GM12872 (cell line): ENCODE results near the gene GCH1.

ENCODE experiments used
- TF ChIP-seq, protein P1 (sequence below): IDR thresholded peaks from 3 replicates; pipeline ENCODE4 v1.5.1; 2011; ENCODE audit warnings: low read depth, mild to moderate bottlenecking, low read length, moderate library complexity; ENCODE audit not compliant: insufficient read depth

The GCH1 gene

DNA sequence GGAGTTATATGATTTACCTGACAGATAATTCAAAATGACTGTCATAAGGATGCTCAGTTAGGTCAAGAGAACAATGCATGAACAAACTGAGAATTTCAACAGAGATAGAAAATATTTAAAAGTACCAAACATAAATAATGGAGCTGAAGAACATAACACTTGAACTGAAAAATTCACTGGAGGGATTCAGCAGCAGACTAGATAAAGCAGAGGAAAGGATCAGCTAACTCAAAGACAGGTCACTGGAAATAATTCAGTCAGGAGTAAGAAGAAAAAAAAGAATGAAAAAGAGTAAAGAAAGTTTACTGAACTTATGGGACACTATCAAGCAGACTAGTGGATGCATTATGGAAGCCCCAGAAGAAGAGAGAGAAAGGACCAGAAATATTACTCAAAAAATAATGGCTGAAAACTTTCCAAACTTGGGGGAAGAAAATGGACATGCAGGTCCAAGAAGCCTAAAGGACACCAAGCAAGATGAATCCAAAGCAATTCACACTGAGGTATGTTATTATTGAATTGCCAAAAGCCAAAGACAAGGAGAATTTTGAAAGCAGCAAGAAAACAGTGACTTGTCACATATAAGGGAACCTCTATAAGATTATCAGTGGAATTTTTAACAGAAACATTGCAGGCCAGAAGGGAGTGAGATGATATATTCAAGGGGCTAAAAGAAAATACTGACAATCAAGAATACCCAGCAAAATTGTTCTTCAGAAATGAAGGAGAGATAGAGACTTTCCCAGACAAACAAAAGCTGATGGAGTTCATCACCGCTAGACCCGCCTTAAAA, 78.7 kb downstream of the GCH1 start:
- TF ChIP-seq, protein P1, sequence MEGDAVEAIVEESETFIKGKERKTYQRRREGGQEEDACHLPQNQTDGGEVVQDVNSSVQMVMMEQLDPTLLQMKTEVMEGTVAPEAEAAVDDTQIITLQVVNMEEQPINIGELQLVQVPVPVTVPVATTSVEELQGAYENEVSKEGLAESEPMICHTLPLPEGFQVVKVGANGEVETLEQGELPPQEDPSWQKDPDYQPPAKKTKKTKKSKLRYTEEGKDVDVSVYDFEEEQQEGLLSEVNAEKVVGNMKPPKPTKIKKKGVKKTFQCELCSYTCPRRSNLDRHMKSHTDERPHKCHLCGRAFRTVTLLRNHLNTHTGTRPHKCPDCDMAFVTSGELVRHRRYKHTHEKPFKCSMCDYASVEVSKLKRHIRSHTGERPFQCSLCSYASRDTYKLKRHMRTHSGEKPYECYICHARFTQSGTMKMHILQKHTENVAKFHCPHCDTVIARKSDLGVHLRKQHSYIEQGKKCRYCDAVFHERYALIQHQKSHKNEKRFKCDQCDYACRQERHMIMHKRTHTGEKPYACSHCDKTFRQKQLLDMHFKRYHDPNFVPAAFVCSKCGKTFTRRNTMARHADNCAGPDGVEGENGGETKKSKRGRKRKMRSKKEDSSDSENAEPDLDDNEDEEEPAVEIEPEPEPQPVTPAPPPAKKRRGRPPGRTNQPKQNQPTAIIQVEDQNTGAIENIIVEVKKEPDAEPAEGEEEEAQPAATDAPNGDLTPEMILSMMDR, result no peak

DNA sequence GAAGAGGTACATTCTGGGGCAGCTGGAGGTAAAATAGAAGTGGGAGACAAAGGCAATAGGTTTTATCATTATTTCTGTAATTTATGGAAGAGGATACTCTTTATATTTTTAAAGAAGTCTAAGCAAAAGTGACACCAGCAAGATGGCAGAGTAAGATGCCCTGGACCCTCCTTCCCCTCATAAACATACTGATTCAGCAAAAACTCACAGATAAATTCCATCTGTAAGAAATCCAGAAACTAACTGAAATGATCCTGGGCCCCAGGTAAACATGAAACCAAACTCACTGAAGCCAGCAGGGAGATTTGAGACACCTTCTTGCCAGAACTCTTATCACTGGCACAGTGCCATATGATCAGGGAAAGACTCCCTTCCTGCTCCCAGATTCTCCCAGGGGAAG, 79.9 kb downstream of the GCH1 start:
- TF ChIP-seq, protein P1, result no peak

DNA sequence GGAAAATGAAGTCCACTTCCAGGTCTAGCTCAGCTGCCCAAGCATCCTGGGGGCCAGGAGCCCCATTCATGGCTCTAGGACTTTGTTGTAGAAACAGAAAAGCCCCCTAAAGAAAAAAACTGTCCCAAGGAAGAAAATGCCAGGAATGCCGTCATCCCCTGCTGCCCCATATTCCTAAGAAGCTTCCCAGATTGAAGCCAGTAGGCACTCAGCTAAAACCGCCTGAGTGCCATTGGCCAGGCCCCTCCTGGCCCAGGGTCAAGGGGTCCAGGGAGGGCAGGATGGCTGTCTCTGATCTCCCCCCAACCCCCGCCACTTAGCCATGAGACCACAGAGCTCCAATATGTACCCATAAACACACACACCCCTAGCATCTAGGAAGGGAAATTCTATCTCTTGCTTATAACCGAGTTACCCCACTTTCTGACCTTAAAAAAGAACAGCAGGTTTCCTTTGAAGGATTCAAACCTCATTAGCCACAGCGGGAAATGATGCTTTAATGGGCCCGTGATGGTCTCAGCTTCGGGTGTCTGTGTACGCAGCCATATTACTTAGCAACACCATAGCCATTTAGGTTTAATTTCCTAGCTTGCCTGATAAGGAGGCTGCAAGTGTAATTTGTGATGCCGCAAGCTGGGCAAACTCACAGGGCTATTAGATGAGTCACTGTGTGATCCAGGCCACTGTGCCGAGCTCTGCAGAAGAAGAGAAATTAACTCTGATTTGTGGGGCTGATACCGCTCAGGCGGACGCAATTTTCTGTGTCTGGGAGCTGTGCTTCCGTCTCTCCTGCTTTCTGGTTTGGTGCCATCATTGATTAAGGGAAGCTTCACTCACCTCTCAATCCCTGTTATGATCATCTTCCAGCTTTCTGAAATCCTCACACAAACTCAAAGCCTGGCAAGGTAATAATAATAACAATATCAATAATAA, 84.2 kb downstream of the GCH1 start:
- TF ChIP-seq, protein P1, result no peak

DNA sequence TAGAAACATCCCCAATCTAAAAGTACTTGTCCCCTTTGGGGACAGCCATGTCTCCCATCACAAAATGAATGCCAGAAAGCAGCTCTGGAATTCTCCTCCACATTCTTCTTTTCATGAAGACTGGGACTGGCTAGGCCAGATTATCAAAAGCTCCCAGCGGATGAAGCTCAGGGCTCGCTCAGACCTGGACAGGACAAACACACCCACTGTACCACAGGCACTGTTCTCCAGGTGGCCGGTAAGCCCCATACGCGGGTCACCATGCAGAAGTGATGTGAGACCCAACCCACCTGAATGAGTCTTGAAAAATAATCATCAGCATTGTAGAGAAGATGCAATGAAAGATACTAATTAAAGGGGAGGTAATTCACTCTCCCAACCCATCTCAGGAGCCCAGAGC, 85.1 kb downstream of the GCH1 start:
- TF ChIP-seq, protein P1, result no peak

DNA sequence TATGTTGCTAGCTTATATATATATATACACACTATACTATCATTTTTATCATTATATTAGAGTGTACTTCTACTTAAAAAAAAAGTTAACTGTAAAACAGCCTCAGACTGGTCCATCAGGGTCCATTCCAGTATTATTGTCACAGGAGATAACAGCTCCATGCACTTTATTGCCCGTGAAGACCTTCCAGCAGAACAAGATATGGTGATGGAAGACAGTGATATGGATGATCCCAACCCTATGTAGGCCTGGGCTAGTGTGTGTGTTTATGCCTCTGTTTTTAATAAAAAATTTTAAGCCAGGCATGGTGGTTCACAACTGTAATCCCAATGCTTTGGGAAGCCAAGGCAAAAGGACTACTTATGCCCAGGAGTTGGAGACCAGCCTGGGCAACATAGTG, 86.2 kb downstream of the GCH1 start:
- TF ChIP-seq, protein P1, result no peak

DNA sequence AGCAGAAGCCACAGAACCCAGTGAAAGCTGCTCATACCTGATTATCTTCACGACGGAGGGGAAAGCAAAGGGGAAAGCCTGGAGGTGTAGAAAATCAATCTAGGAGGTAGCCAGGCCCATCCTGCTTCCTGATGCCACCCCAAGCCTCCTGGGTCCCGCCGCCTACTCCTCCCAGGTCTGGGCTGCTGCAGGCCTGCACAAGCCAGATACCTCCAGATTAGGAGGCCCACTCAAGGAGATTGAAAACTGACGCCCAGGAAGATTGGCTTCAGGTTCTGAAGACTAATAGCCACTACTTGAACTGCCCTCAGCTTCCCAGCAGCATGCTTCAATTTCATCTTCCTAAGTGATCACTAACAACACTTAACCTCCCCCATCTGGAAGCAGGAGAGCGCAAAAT, 87.1 kb downstream of the GCH1 start:
- TF ChIP-seq, protein P1, result no peak

DNA sequence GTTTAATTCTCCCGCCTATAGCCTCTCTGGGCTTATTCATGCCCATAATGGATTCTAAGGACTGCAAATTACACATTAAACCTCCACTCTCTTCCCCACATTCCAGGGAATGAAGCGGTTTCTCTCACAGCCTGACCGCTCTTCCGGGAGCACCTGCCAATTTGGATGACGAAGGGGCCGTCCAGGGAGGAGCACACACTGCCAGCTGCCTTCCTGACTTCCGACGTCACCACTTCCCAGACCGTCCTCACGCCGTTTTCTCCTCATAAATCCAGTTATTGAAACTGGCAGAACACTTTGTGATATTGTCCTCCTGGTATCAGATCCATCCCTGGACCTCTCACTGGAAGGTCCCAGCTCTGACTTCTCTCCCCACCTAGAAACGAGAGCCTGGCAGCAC, 87.6 kb downstream of the GCH1 start:
- TF ChIP-seq, protein P1, result no peak
